Epithelial cell of proximal tubule (primary cell): ENCODE results near the gene ITGA8. TPM values are rescaled to one million over a fixed set of nuclear protein-coding genes. Genes with fewer than 3 reads are reported as not detected.
"Not testable (repeated sequence)": the region's sequence is repeated elsewhere in the genome, so short reads cannot be mapped to it uniquely, and the experiment has no call there.

Experiments
- DNase-seq: peaks from one replicate; pipeline ENCODE4 v3.0.0-alpha.2; 2011; ENCODE audit warnings: low read depth
- H3K4me3 ChIP-seq: 2 replicates; pipeline ENCODE4 v1.5.1; 2011; ENCODE audit warnings: low read depth, mild to moderate bottlenecking, low read length
- CTCF ChIP-seq: conservative IDR thresholded peaks from 2 replicates; pipeline ENCODE4 v1.5.1; 2012; ENCODE audit warnings: low read depth, mild to moderate bottlenecking, low read length
- total RNA-seq: library from RNA; depleted of rRNA; stranded (reverse); fragments of >200 nt; gene quantifications from 2 replicates; pipeline ENCODE4 v1.2.3, GENCODE V29; 2015

ITGA8 gene
- total RNA-seq, 1 donor from 2014 or later, result 0.06 TPM

- no peak for DNase-seq
- no peak for TF ChIP-seq CTCF
- no peak overlapping the region for H3K4me3 ChIP-seq
These were observed 151.8 kb downstream of the ITGA8 start for GRCh38 chr10:15567952-15568351.

GRCh38 chr10:15563246-15563645, 156.5 kb downstream of the ITGA8 start:
- no peak for DNase-seq
- H3K4me3 ChIP-seq, result no peak overlapping the region
- TF ChIP-seq CTCF, result no peak

GRCh38 chr10:15562578-15562977, 157.1 kb downstream of the ITGA8 start:
- no peak for DNase-seq
- no peak for TF ChIP-seq CTCF
- no peak overlapping the region for H3K4me3 ChIP-seq

GRCh38 chr10:15562116-15562515, 157.6 kb downstream of the ITGA8 start:
- no peak for DNase-seq
- TF ChIP-seq CTCF, result no peak
- no peak overlapping the region for H3K4me3 ChIP-seq

GRCh38 chr10:15558136-15558535, 161.6 kb downstream of the ITGA8 start:
- H3K4me3 ChIP-seq, result no peak overlapping the region
- TF ChIP-seq CTCF, result no peak
- DNase-seq, result no peak

GRCh38 chr10:15557168-15557567, 162.6 kb downstream of the ITGA8 start:
- H3K4me3 ChIP-seq, DNase-seq: not testable (repeated sequence)

GRCh38 chr10:15550950-15551349, 168.8 kb downstream of the ITGA8 start:
- no peak for TF ChIP-seq CTCF
- no peak overlapping the region for H3K4me3 ChIP-seq
- no peak for DNase-seq

- DNase-seq, result no peak
- no peak overlapping the region for H3K4me3 ChIP-seq
- TF ChIP-seq CTCF, result no peak
These were observed 171.4 kb downstream of the ITGA8 start for GRCh38 chr10:15548331-15548730.
